ENCODE results near the gene CACNA1S. TPM values are rescaled to one million over a fixed set of nuclear protein-coding genes. Genes with fewer than 3 reads are reported as not detected.

Gene CACNA1S
- total RNA-seq, 1 donor from 2014 or later: not detected

GRCh38 chr1:201095581-201095980 is 16.6 kb downstream of the CACNA1S start:
- H3K4me3 ChIP-seq: no peak overlapping the region
- no peaks in the 10 kb centered on the region for H3K36me3 ChIP-seq
- no peak for TF ChIP-seq CTCF (IDR thresholded peaks at IDR 0.05)
- intact Hi-C loops (cut with DNase I): no loop called here
- no peaks in the 10 kb centered on the region for H3K4me1 ChIP-seq
- H3K27me3 ChIP-seq: no peaks in the 10 kb centered on the region
- DNase-seq (ENCODE audit: low spot score in 2 of 2): no peak
- H3K9me3 ChIP-seq: no peaks in the 10 kb centered on the region
- no peak overlapping the region for H3K27ac ChIP-seq

- TF ChIP-seq CTCF (IDR thresholded peaks at IDR 0.05): no peak
- no peak overlapping the region for H3K27ac ChIP-seq
- no peaks in the 10 kb centered on the region for H3K36me3 ChIP-seq
- no peaks in the 10 kb centered on the region for H3K4me1 ChIP-seq
- no peak overlapping the region for H3K4me3 ChIP-seq
- H3K9me3 ChIP-seq: no peaks in the 10 kb centered on the region
- H3K27me3 ChIP-seq: no peaks in the 10 kb centered on the region
- no peak for DNase-seq (ENCODE audit: low spot score in 2 of 2)
- intact Hi-C loops (cut with DNase I): no loop called here
These were observed 17.4 kb downstream of the CACNA1S start for GRCh38 chr1:201094832-201095231.

GRCh38 chr1:201093962-201094361 is 18.3 kb downstream of the CACNA1S start:
- intact Hi-C loops (cut with DNase I): no loop called here
- TF ChIP-seq CTCF (IDR thresholded peaks at IDR 0.05): no peak
- Histone ChIP-seq H3K4me3 (no peak overlapping the region), H3K27me3 (no peaks in the 10 kb centered on the region), H3K27ac (no peak overlapping the region), H3K36me3 (no peaks in the 10 kb centered on the region), H3K4me1 (no peaks in the 10 kb centered on the region), H3K9me3 (no peaks in the 10 kb centered on the region)
- no peak for DNase-seq (ENCODE audit: low spot score in 2 of 2)

- Histone ChIP-seq H3K4me3 (no peak overlapping the region), H3K9me3 (no peaks in the 10 kb centered on the region), H3K36me3 (no peaks in the 10 kb centered on the region), H3K27me3 (no peaks in the 10 kb centered on the region), H3K4me1 (no peaks in the 10 kb centered on the region), H3K27ac (no peak overlapping the region)
- no peak for TF ChIP-seq CTCF (IDR thresholded peaks at IDR 0.05)
- intact Hi-C loops (cut with DNase I): no loop called here
- no peak for DNase-seq (ENCODE audit: low spot score in 2 of 2)
These were observed 18.7 kb downstream of the CACNA1S start for GRCh38 chr1:201093561-201093960.

GRCh38 chr1:201092738-201093137 is 19.5 kb downstream of the CACNA1S start:
- H3K36me3 ChIP-seq: no peaks in the 10 kb centered on the region
- no peak for DNase-seq (ENCODE audit: low spot score in 2 of 2)
- no peaks in the 10 kb centered on the region for H3K27me3 ChIP-seq
- TF ChIP-seq CTCF (IDR thresholded peaks at IDR 0.05): no peak
- no peak overlapping the region for H3K27ac ChIP-seq
- intact Hi-C loops (cut with DNase I): no loop called here
- H3K9me3 ChIP-seq: no peaks in the 10 kb centered on the region
- H3K4me1 ChIP-seq: no peaks in the 10 kb centered on the region
- H3K4me3 ChIP-seq: no peak overlapping the region

GRCh38 chr1:201091256-201091655 is 21.0 kb downstream of the CACNA1S start:
- no peak for DNase-seq (ENCODE audit: low spot score in 2 of 2)
- intact Hi-C loops (cut with DNase I): no loop called here
- no peak for TF ChIP-seq CTCF (IDR thresholded peaks at IDR 0.05)

More at GRCh38 chr1:201091256-201091655, 21.0 kb downstream of the CACNA1S start:
- Histone ChIP-seq H3K27me3 (no peaks in the 10 kb centered on the region), H3K36me3 (no peaks in the 10 kb centered on the region), H3K4me1 (no peaks in the 10 kb centered on the region), H3K27ac (no peak overlapping the region), H3K4me3 (no peak overlapping the region), H3K9me3 (no peaks in the 10 kb centered on the region)

Measured in ascending aorta (tissue), 2 donors.